Measurements from ENCODE around the gene SLC26A1. TPM values are rescaled to one million over a fixed set of nuclear protein-coding genes. Genes with fewer than 3 reads are reported as not detected.

Gene SLC26A1
- total and polyA plus RNA-seq, 2 donors (not counting 3 experiments of a cell fraction or from before 2014, with no cell fraction given) = 0.10 TPM; not detected in 1

GRCh38 chr4:1004557-1005485, 11.6 kb upstream of the SLC26A1 start:
- no peak for TF ChIP-seq FOS (IDR thresholded peaks at IDR 0.05; ENCODE audit: borderline replicate concordance, insufficient read depth, low read length)
- TF ChIP-seq EZH2 (IDR thresholded peaks at IDR 0.05; ENCODE audit: borderline replicate concordance, low read depth, low read length, severe bottlenecking) = no peak
- no peak for TF ChIP-seq GATA2 (IDR thresholded peaks at IDR 0.05; ENCODE audit: insufficient read depth, insufficient read length, low read depth, low read length)
- Histone ChIP-seq H3K9me3 (replicated peaks; ENCODE audit: control insufficient read depth, insufficient read depth, low read length) (no peaks in the 10 kb centered on the region), H3K27me3 (ENCODE audit: control insufficient read depth in 2 of 2, insufficient read depth in 2 of 2, low read length in 2 of 2) (peaks cover 34 to 43% of the 10 kb centered on the region in 2 experiments), H4K20me1 (replicated peaks; ENCODE audit: control insufficient read depth, extremely low read depth, insufficient read depth, low read length) (no peaks in the 10 kb centered on the region), H3K4me2 (ENCODE audit: insufficient read depth, low read length) (no peak overlapping the region), H3K4me3 (replicated peaks in 1 of 3; ENCODE audit: insufficient read depth in 1 of 3, low read depth in 1 of 3, low read length in 3 of 3) (no peak overlapping the region), H3K9ac (replicated peaks; ENCODE audit: extremely low read depth, insufficient read depth, low read length) (no peak overlapping the region), H2AFZ (ENCODE audit: low read depth, low read length) (no peak overlapping the region), H3K27ac (ENCODE audit: insufficient read depth, low read depth, low read length) (no peak overlapping the region), H3K36me3 (ENCODE audit: control insufficient read depth in 2 of 2, extremely low read depth in 1 of 2, insufficient read depth in 2 of 2, low read length in 2 of 2) (no peaks in the 10 kb centered on the region), H3K4me1 (ENCODE audit: control insufficient read depth, extremely low read depth, insufficient read depth, low read length) (peaks cover 5% of the 10 kb centered on the region), H3K79me2 (ENCODE audit: control insufficient read depth, insufficient read depth, low read length) (no peaks in the 10 kb centered on the region), H3K9me1 (replicated peaks; ENCODE audit: control insufficient read depth, extremely low read depth, insufficient read depth, low read length) (no peaks in the 10 kb centered on the region)
- intact Hi-C loops (cut with micrococcal nuclease) (no loop called here), dilution Hi-C loops (cut with MboI; ENCODE audit: extremely low pct_ligation_motif_present, low sequenced_read_pairs) (no loop called here)
- DNase-seq (ENCODE audit: low read depth, low spot score) (no peak), FAIRE-seq (no peak)
- ChIA-PET CTCF (interaction anchor here (0.5 kb wide), 1 partner anchor 263 kb away, joined by 3 read pairs; no protein-coding TSS in a partner anchor), POLR2A (no interaction called here)
- BruUV-seq (replicated peaks) = no TSS peak

GRCh38 chr4:1004071-1004418, 10.8 kb upstream of the SLC26A1 start:
- DNase-seq (ENCODE audit: low read depth, low spot score) = no peak
- dilution Hi-C loops (cut with MboI; ENCODE audit: extremely low pct_ligation_motif_present, low sequenced_read_pairs) = no loop called here

More at GRCh38 chr4:1004071-1004418, 10.8 kb upstream of the SLC26A1 start:
- Histone ChIP-seq H3K9me3 (replicated peaks; ENCODE audit: control insufficient read depth, insufficient read depth, low read length) (no peaks in the 10 kb centered on the region), H3K4me1 (ENCODE audit: control insufficient read depth, extremely low read depth, insufficient read depth, low read length) (peaks cover 2% of the 10 kb centered on the region), H3K27ac (ENCODE audit: insufficient read depth, low read depth, low read length) (no peak overlapping the region), H3K4me2 (ENCODE audit: insufficient read depth, low read length) (no peak overlapping the region), H3K36me3 (ENCODE audit: control insufficient read depth in 2 of 2, extremely low read depth in 1 of 2, insufficient read depth in 2 of 2, low read length in 2 of 2) (no peaks in the 10 kb centered on the region), H3K27me3 (ENCODE audit: control insufficient read depth in 2 of 2, insufficient read depth in 2 of 2, low read length in 2 of 2) (peaks cover 37 to 42% of the 10 kb centered on the region in 2 experiments), H2AFZ (ENCODE audit: low read depth, low read length) (no peak overlapping the region), H3K9ac (replicated peaks; ENCODE audit: extremely low read depth, insufficient read depth, low read length) (no peak overlapping the region), H3K79me2 (ENCODE audit: control insufficient read depth, insufficient read depth, low read length) (no peaks in the 10 kb centered on the region), H3K4me3 (replicated peaks in 1 of 3; ENCODE audit: insufficient read depth in 1 of 3, low read depth in 1 of 3, low read length in 3 of 3) (no peak overlapping the region), H4K20me1 (replicated peaks; ENCODE audit: control insufficient read depth, extremely low read depth, insufficient read depth, low read length) (no peaks in the 10 kb centered on the region), H3K9me1 (replicated peaks; ENCODE audit: control insufficient read depth, extremely low read depth, insufficient read depth, low read length) (no peaks in the 10 kb centered on the region)
- TF ChIP-seq FOS (IDR thresholded peaks at IDR 0.05; ENCODE audit: borderline replicate concordance, insufficient read depth, low read length) = no peak
- no peak for TF ChIP-seq POLR2A (IDR thresholded peaks at IDR 0.05; ENCODE audit: low read depth, low read length)
- TF ChIP-seq MAX (IDR thresholded peaks at IDR 0.05; ENCODE audit: insufficient read depth, insufficient read length) = no peak
- no peak for TF ChIP-seq MYC (IDR thresholded peaks at IDR 0.05; ENCODE audit: low read depth, low read length)
- no peak for TF ChIP-seq GATA2 (IDR thresholded peaks at IDR 0.05; ENCODE audit: insufficient read depth, insufficient read length, low read depth, low read length)
- intact Hi-C loops (cut with micrococcal nuclease) = no loop called here
- CTCF ChIA-PET = no interaction called here
- POLR2A ChIA-PET = no interaction called here
- FAIRE-seq = no peak
- no TSS peak for BruUV-seq (replicated peaks)

All from endothelial cell of umbilical vein (primary cell).